WTC11 (cell line): ENCODE results near the gene BHLHE23. TPM values are rescaled to one million over a fixed set of nuclear protein-coding genes. Genes with fewer than 3 reads are reported as not detected.

Experiments
- ATAC-seq: fragments of 200-7000 bp; cut with Tn5 transposase; 2 replicates; pipeline ENCODE4 v1.10.0; 2021; ENCODE audit warnings: mild to moderate bottlenecking, moderate library complexity
- CTCF ChIA-PET: fragments of 300-600 bp; sonication (Branson Sonifier 250); formaldehyde crosslinking; loops from one replicate; lab custom pipeline; 2021; ENCODE audit warnings: antibody characterized with exemption; lab: Charles Lee
- POLR2A ChIA-PET: fragments of 350-600 bp; sonication (Branson Sonifier 250); formaldehyde crosslinking; loops from one replicate; lab custom pipeline; 2021; ENCODE audit warnings: antibody characterized with exemption; lab: Charles Lee
- DNase-seq: peaks from one replicate; pipeline ENCODE4 v3.0.0; 2021; ENCODE audit warnings: low spot score
- H3K27ac Mint-ChIP-seq: 2 replicates; pipeline ENCODE4 v1.8.0; 2021; ENCODE audit warnings: mixed read lengths
- H3K27me3 Mint-ChIP-seq: 2 replicates; pipeline ENCODE4 v1.8.0; 2021; ENCODE audit warnings: low read depth, mild to moderate bottlenecking, moderate library complexity, mixed read lengths
- H3K36me3 Mint-ChIP-seq: 2 replicates; pipeline ENCODE4 v1.8.0; 2021; ENCODE audit warnings: mixed read lengths
- H3K4me1 Mint-ChIP-seq: 2 replicates; pipeline ENCODE4 v1.8.0; 2022; ENCODE audit warnings: mixed read lengths
- H3K4me3 Mint-ChIP-seq: 2 replicates; pipeline ENCODE4 v1.8.0; 2021; ENCODE audit warnings: mild to moderate bottlenecking, moderate library complexity, mixed read lengths
- H3K9me3 Mint-ChIP-seq: 2 replicates; pipeline ENCODE4 v1.8.0; 2021; ENCODE audit warnings: mixed read lengths
- AFF4 ChIP-seq: sonication (generic); formaldehyde crosslinking; IDR thresholded peaks from 2 replicates; pipeline ENCODE4 v1.8.1; 2023; ENCODE audit warnings: mild to moderate bottlenecking, missing genetic modification reagents, borderline replicate concordance
- ATF1 ChIP-seq: sonication (generic); formaldehyde crosslinking; IDR thresholded peaks from 2 replicates; pipeline ENCODE4 v1.8.1; 2023; ENCODE audit warnings: mild to moderate bottlenecking, moderate library complexity, missing genetic modification reagents
- CBFB ChIP-seq: sonication (generic); formaldehyde crosslinking; IDR thresholded peaks from 2 replicates; pipeline ENCODE4 v1.8.1; 2022; ENCODE audit warnings: mild to moderate bottlenecking, low read depth, missing genetic modification reagents
- ESRRA ChIP-seq: sonication (generic); formaldehyde crosslinking; IDR thresholded peaks from 2 replicates; pipeline ENCODE4 v1.8.1; 2022; ENCODE audit warnings: mild to moderate bottlenecking, missing genetic modification reagents, borderline replicate concordance
- FOXK1 ChIP-seq: sonication (generic); formaldehyde crosslinking; IDR thresholded peaks from 2 replicates; pipeline ENCODE4 v1.8.0; 2022; ENCODE audit warnings: mild to moderate bottlenecking, moderate library complexity, missing genetic modification reagents
- FOXP1 ChIP-seq: sonication (generic); formaldehyde crosslinking; IDR thresholded peaks from 2 replicates; pipeline ENCODE4 v1.8.0; 2022; ENCODE audit warnings: missing genetic modification reagents, mild to moderate bottlenecking, moderate library complexity, borderline replicate concordance
- IRF2 ChIP-seq: sonication (generic); formaldehyde crosslinking; IDR thresholded peaks from 2 replicates; pipeline ENCODE4 v1.8.0; 2022; ENCODE audit warnings: low read depth, missing genetic modification reagents, borderline replicate concordance
- JUN ChIP-seq: sonication (generic); formaldehyde crosslinking; IDR thresholded peaks from 2 replicates; pipeline ENCODE4 v1.8.0; 2023; ENCODE audit warnings: mild to moderate bottlenecking, missing genetic modification reagents
- NR2C2 ChIP-seq: sonication (generic); formaldehyde crosslinking; IDR thresholded peaks from 2 replicates; pipeline ENCODE4 v1.8.0; 2022; ENCODE audit warnings: mild to moderate bottlenecking, missing genetic modification reagents
- NR3C1 ChIP-seq: sonication (generic); formaldehyde crosslinking; conservative IDR thresholded peaks from 2 replicates; pipeline ENCODE4 v1.8.1; 2023; ENCODE audit warnings: low read depth, mild to moderate bottlenecking, missing genetic modification reagents
- SOX15 ChIP-seq: fragments of 250-450 bp; sonication (Bioruptor Pico); IDR thresholded peaks from 2 replicates; pipeline ENCODE4 v1.9.0; 2021; ENCODE audit warnings: mild to moderate bottlenecking
- TCF7 ChIP-seq: sonication (generic); formaldehyde crosslinking; IDR thresholded peaks from 2 replicates; pipeline ENCODE4 v1.8.0; 2022; ENCODE audit warnings: mild to moderate bottlenecking, low read depth, missing genetic modification reagents, moderate library complexity
- TEAD1 ChIP-seq: sonication (generic); formaldehyde crosslinking; IDR thresholded peaks from 2 replicates; pipeline ENCODE4 v1.8.0; 2022; ENCODE audit warnings: mild to moderate bottlenecking, missing genetic modification reagents
- ZNF263 ChIP-seq: sonication (generic); formaldehyde crosslinking; IDR thresholded peaks from 2 replicates; pipeline ENCODE4 v1.8.1; 2022; ENCODE audit warnings: low read depth, mild to moderate bottlenecking, moderate library complexity, missing genetic modification reagents
- ZNF671 ChIP-seq: fragments of 250-450 bp; sonication (Bioruptor Pico); IDR thresholded peaks from 2 replicates; pipeline ENCODE4 v1.8.0; 2021; ENCODE audit warnings: mild to moderate bottlenecking
- total RNA-seq: library from RNA; stranded (reverse); gene quantifications from 3 replicates; pipeline ENCODE4 v1.2.3, GENCODE V29; 2021
- TF ChIP-seq, protein P1 (sequence below): sonication (generic); formaldehyde crosslinking; IDR thresholded peaks from 2 replicates; pipeline ENCODE4 v1.8.1; 2023; ENCODE audit warnings: mild to moderate bottlenecking, missing genetic modification reagents
- TF ChIP-seq, protein P2 (sequence below): fragments of 250-450 bp; sonication (Bioruptor Pico); IDR thresholded peaks from 2 replicates; pipeline ENCODE4 v1.8.0; 2021; ENCODE audit warnings: mild to moderate bottlenecking
- TF ChIP-seq, protein P3 (sequence below): sonication (generic); formaldehyde crosslinking; IDR thresholded peaks from 2 replicates; pipeline ENCODE4 v1.8.1; 2022; ENCODE audit warnings: missing genetic modification reagents, borderline replicate concordance

Gene BHLHE23
- total RNA-seq, 1 experiment from 2014 or later, result 1.3 TPM

- H3K27me3 Mint-ChIP-seq, result peaks cover 6% of the 10 kb centered on the region
- POLR2A ChIA-PET, result no interaction called here
- DNase-seq, result no peak
- peaks cover 45% of the 10 kb centered on the region for H3K4me1 Mint-ChIP-seq
- no peak for ATAC-seq
- CTCF ChIA-PET, result interaction anchor here (1.0 to 2.5 kb wide), 4 partner anchors 25 to 159 kb away, joined by 3 to 15 read pairs (median 7); no protein-coding TSS in a partner anchor
- TF ChIP-seq TEAD1 (no peak), ZNF671 (CRISPR knock-in tag) (no peak), IRF2 (CRISPR knock-in tag) (no peak), TCF7 (CRISPR knock-in tag) (no peak), ATF1 (CRISPR knock-in tag) (no peak), NR3C1 (CRISPR knock-in tag) (no peak), FOXP1 (CRISPR knock-in tag) (no peak), AFF4 (CRISPR knock-in tag) (no peak), NR2C2 (CRISPR knock-in tag) (no peak), FOXK1 (CRISPR knock-in tag) (no peak), CBFB (no peak), ZNF263 (no peak), ESRRA (CRISPR knock-in tag) (no peak), SOX15 (no peak), JUN (no peak)
- TF ChIP-seq, protein P1, sequence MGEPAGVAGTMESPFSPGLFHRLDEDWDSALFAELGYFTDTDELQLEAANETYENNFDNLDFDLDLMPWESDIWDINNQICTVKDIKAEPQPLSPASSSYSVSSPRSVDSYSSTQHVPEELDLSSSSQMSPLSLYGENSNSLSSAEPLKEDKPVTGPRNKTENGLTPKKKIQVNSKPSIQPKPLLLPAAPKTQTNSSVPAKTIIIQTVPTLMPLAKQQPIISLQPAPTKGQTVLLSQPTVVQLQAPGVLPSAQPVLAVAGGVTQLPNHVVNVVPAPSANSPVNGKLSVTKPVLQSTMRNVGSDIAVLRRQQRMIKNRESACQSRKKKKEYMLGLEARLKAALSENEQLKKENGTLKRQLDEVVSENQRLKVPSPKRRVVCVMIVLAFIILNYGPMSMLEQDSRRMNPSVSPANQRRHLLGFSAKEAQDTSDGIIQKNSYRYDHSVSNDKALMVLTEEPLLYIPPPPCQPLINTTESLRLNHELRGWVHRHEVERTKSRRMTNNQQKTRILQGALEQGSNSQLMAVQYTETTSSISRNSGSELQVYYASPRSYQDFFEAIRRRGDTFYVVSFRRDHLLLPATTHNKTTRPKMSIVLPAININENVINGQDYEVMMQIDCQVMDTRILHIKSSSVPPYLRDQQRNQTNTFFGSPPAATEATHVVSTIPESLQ (CRISPR knock-in tag), result no peak
- TF ChIP-seq, protein P2, sequence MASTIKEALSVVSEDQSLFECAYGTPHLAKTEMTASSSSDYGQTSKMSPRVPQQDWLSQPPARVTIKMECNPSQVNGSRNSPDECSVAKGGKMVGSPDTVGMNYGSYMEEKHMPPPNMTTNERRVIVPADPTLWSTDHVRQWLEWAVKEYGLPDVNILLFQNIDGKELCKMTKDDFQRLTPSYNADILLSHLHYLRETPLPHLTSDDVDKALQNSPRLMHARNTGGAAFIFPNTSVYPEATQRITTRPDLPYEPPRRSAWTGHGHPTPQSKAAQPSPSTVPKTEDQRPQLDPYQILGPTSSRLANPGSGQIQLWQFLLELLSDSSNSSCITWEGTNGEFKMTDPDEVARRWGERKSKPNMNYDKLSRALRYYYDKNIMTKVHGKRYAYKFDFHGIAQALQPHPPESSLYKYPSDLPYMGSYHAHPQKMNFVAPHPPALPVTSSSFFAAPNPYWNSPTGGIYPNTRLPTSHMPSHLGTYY, result no peak
- TF ChIP-seq, protein P3, sequence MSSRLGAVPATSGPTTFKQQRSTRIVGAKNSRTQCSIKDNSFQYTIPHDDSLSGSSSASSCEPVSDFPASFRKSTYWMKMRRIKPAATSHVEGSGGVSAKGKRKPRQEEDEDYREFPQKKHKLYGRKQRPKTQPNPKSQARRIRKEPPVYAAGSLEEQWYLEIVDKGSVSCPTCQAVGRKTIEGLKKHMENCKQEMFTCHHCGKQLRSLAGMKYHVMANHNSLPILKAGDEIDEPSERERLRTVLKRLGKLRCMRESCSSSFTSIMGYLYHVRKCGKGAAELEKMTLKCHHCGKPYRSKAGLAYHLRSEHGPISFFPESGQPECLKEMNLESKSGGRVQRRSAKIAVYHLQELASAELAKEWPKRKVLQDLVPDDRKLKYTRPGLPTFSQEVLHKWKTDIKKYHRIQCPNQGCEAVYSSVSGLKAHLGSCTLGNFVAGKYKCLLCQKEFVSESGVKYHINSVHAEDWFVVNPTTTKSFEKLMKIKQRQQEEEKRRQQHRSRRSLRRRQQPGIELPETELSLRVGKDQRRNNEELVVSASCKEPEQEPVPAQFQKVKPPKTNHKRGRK (CRISPR knock-in tag), result no peak
- H3K27ac Mint-ChIP-seq, result peak overlapping the region; percentile 46; the same call in 1 of the 2 replicates
- H3K36me3 Mint-ChIP-seq, result no peaks in the 10 kb centered on the region
- H3K9me3 Mint-ChIP-seq, result no peaks in the 10 kb centered on the region
- no peak overlapping the region for H3K4me3 Mint-ChIP-seq
Measured at GRCh38 chr20:63031251-63032014, 24.7 kb upstream of the BHLHE23 start.
